Kidney (tissue), 14 donors: ENCODE measurements around the gene SPACA7. TPM values are rescaled to one million over a fixed set of nuclear protein-coding genes. Genes with fewer than 3 reads are reported as not detected.
A peak's percentile ranks its signal among the peaks of the same experiment; 100 is the strongest.

Source experiments
- DNase-seq, 5 donors: peaks; one replicate each; pipeline ENCODE4 v3.0.0-alpha.2; 2013 to 2020
- FAIRE-seq: peaks from 2 replicates; lab custom pipeline; 2012; peaks lifted over from hg19 to GRCh38; lab: Jason Lieb, UNC
- H3K27ac ChIP-seq, 2 donors: one replicate each; pipeline ENCODE4 v1.7.0; 2013; ENCODE audit warnings: low read depth in 2 of 2, low read length in 2 of 2, inconsistent platforms in 1 of 2
- H3K27me3 ChIP-seq: one replicate; pipeline ENCODE4 v1.7.1; 2013; ENCODE audit warnings: low read length, inconsistent platforms; ENCODE audit not compliant: control insufficient read depth, insufficient read depth
- H3K36me3 ChIP-seq, 3 donors: one replicate each; pipeline versions ENCODE4 v1.7.0 to v1.7.1; 2013; ENCODE audit warnings: low read length in 3 of 3, control low read depth in 1 of 3, inconsistent platforms in 1 of 3; ENCODE audit not compliant: insufficient read depth in 3 of 3, control insufficient read depth in 2 of 3
- H3K4me1 ChIP-seq, 3 donors: one replicate each; pipeline versions ENCODE4 v1.7.0 to v1.7.1; 2013; ENCODE audit warnings: low read length in 3 of 3, inconsistent platforms in 1 of 3, low read depth in 1 of 3; ENCODE audit not compliant: control insufficient read depth in 2 of 3, insufficient read depth in 2 of 3
- H3K4me3 ChIP-seq, 3 donors: one replicate each; pipeline versions ENCODE4 v1.7.0 to v1.8.1; 2013; ENCODE audit warnings: low read length in 3 of 3, control low read depth in 1 of 3, inconsistent platforms in 1 of 3
- H3K9ac ChIP-seq, 3 donors: one replicate each; pipeline versions ENCODE4 v1.7.0 to v1.7.1; 2013; ENCODE audit warnings: low read length in 3 of 3, control low read depth in 1 of 3, inconsistent platforms in 1 of 3
- H3K9me3 ChIP-seq, 3 donors: one replicate each; pipeline versions ENCODE4 v1.7.0 to v1.7.1; 2013; ENCODE audit warnings: low read length in 3 of 3, control low read depth in 1 of 3, inconsistent platforms in 1 of 3; ENCODE audit not compliant: control insufficient read depth in 2 of 3, insufficient read depth in 1 of 3
- CTCF ChIP-seq: IDR thresholded peaks from 3 replicates; pipeline ENCODE4 v1.5.1; 2012; ENCODE audit warnings: mild to moderate bottlenecking, moderate library complexity, borderline replicate concordance; ENCODE audit not compliant: insufficient read depth; ENCODE audit errors: extremely low read depth
- intact Hi-C: fragments of 100-400 bp; cut with DNase I; formaldehyde crosslinking; loops from one replicate; pipeline ENCODE4 v1.11.1; 2022
- polyA plus RNA-seq: library from polyadenylated mRNA; stranded (reverse); fragments of 350-450 nt; fragmentation: Illumina TruSeq; extraction: RNeasy Lipid Tissue Mini Kit (QIAGEN cat#74804); gene quantifications from one replicate; pipeline ENCODE4 v1.2.3, GENCODE V29; 2014; ENCODE audit warnings: low read depth, low replicate concordance; ENCODE audit not compliant: insufficient read depth
- total RNA-seq: library from RNA; stranded (reverse); fragmentation: NEBNext Ultra II Directional; extraction: Animal tissue kit (Norgen Biotek cat#: 25700); gene quantifications from one replicate; pipeline ENCODE4 v1.2.1, GENCODE V29; 2021
- donor health status: control.
- donor health status: control.
- donor health status: control.
- donor health status: control.
- donor health status: control.
- donor health status: DM: yes; HTN: yes; CAD: no.
- donor health status: Normal renal cell carcinoma (clear cell type).

Gene SPACA7
- total and polyA plus RNA-seq, 2 donors from 2014 or later = not detected

DNA sequence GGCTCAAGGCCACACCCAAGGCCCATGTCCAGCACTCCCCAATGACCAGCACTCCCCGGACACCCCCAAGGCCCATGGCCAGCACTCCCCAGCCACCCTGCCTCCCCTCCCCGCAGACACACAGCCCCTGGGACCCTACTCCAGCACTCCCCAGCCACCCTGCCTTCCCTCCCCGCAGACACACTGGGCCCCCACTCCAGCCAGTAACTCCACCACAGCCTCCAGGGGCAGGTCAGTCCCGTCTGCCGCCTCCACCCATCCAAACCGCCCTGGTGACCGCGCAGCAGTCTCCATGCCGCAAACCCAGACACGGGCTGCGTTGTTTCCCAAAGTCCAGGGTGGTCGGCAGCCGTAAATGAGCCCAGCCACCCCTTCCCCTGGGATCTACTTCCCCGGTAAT is 70.7 kb downstream of the SPACA7 start:
- Histone ChIP-seq H3K9me3 (no peaks in the 10 kb centered on the region), H3K27me3 (peaks cover 5% of the 10 kb centered on the region), H3K4me1 (no peaks in the 10 kb centered on the region), H3K4me3 (no peak overlapping the region), H3K9ac (no peak overlapping the region), H3K27ac (no peak overlapping the region), H3K36me3 (no peaks in the 10 kb centered on the region)
- intact Hi-C loops = loop anchor here (10.0 kb wide), 1 partner anchor 972 kb away; no protein-coding TSS in a partner anchor
- FAIRE-seq = no peak
- DNase-seq = peak in 1 of 5 donors; percentile 55
- TF ChIP-seq CTCF = no peak

- peak in 1 of 5 donors; percentile 40 for DNase-seq
- H3K36me3 ChIP-seq = no peaks in the 10 kb centered on the region
- intact Hi-C loops = loop anchor here (10.0 kb wide), 1 partner anchor 973 kb away; no protein-coding TSS in a partner anchor
- no peak for FAIRE-seq
- H3K27ac ChIP-seq = no peak overlapping the region
- H3K9ac ChIP-seq = no peak overlapping the region
- H3K4me1 ChIP-seq = no peaks in the 10 kb centered on the region
- peaks cover 5% of the 10 kb centered on the region for H3K27me3 ChIP-seq
- H3K9me3 ChIP-seq = no peaks in the 10 kb centered on the region
- H3K4me3 ChIP-seq = no peak overlapping the region
- no peak for TF ChIP-seq CTCF
These were observed 71.2 kb downstream of the SPACA7 start for GRCh38 chr13:112447306-112447705.

DNA sequence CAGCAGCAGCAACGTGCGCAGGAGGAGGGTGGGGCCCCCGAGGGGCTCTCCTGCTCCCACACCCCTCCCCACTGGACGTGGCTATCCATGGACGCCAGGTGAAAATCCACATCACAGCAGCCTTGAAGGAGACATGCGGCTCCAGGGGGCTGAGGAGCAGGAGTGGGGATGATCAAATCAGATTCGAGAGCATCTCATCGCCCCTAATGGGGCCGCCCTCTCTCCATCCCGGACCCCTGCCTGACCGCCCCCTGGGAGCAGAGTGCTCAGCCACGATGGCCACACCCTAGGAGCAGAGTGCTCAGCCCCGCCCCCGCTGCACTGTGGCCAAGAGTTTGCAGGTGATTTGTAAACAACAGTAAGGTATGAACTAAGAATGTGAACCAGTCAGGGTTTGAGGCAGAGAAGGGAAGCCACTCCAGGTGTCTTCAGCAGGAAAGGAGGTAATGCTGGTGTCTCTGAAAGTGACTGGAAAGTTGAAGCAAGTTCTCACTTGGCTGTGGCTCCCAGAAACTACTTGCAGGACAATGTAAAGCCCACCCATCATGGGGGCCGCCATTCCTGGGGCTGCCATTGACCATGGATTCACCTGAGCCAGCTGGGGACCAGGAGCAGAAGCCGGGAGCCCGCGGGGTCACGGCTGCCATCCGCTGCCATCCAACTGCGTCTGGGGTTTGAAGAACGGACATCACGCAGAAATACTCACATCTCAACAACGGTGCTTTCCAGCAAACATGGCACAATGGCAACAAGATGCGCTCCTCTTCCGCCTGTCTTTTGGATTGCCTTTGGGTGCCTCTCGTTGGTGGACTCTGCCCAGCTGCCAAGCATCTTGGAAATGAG is 71.8 kb downstream of the SPACA7 start:
- intact Hi-C loops = loop anchor here (10.0 kb wide), 1 partner anchor 973 kb away; no protein-coding TSS in a partner anchor
- Histone ChIP-seq H3K9ac (no peak overlapping the region), H3K27ac (no peak overlapping the region), H3K27me3 (peaks cover 4% of the 10 kb centered on the region), H3K4me3 (no peak overlapping the region), H3K4me1 (no peaks in the 10 kb centered on the region), H3K9me3 (no peaks in the 10 kb centered on the region), H3K36me3 (no peaks in the 10 kb centered on the region)
- FAIRE-seq (no peak), DNase-seq (peak in 2 of 5 donors; percentile 32 to 57)
- TF ChIP-seq CTCF = no peak
